Osteoblast (primary cell): Measurements from ENCODE around the gene FARP1. TPM values are rescaled to one million over a fixed set of nuclear protein-coding genes. Genes with fewer than 3 reads are reported as not detected.

Experiments used
- DNase-seq: peaks from one replicate; pipeline ENCODE4 v3.0.0; 2011; ENCODE audit warnings: low spot score, mixed read lengths; ENCODE audit not compliant: insufficient read length; ENCODE audit errors: missing footprints
- H2AFZ ChIP-seq: 2 replicates; pipeline ENCODE4 v1.6.0; 2011; ENCODE audit warnings: mild to moderate bottlenecking, low read length
- H3K27ac ChIP-seq: 2 replicates; pipeline ENCODE4 v1.5.1; 2011; ENCODE audit warnings: mild to moderate bottlenecking, low read depth, low read length, moderate library complexity
- H3K27me3 ChIP-seq: 2 replicates; pipeline ENCODE4 v1.6.0; 2012; ENCODE audit warnings: mild to moderate bottlenecking, control low read depth, inconsistent platforms, low read length, moderate library complexity; ENCODE audit not compliant: insufficient read depth
- H3K36me3 ChIP-seq: 2 replicates; pipeline ENCODE4 v1.5.1; 2011; ENCODE audit warnings: mild to moderate bottlenecking, low read length, control low read depth, moderate library complexity; ENCODE audit not compliant: insufficient read depth
- H3K4me1 ChIP-seq: 2 replicates; pipeline ENCODE4 v1.5.1; 2011; ENCODE audit warnings: mild to moderate bottlenecking, low read length, control low read depth, moderate library complexity; ENCODE audit not compliant: insufficient read depth
- H3K4me2 ChIP-seq: 2 replicates; pipeline ENCODE4 v1.6.0; 2011; ENCODE audit warnings: mild to moderate bottlenecking, low read length; ENCODE audit not compliant: insufficient read depth
- H3K4me3 ChIP-seq: fragments of 200-600 bp; sonication (generic); 3 replicates; pipeline ENCODE4 v1.5.1; 2012; ENCODE audit warnings: mild to moderate bottlenecking, low read length, inconsistent platforms; ENCODE audit not compliant: insufficient read depth
- H3K79me2 ChIP-seq: 2 replicates; pipeline ENCODE4 v1.6.0; 2012; ENCODE audit warnings: mild to moderate bottlenecking, low read length, control low read depth, inconsistent platforms; ENCODE audit not compliant: insufficient read depth
- H3K9me3 ChIP-seq: 2 replicates; pipeline ENCODE4 v1.5.1; 2011; ENCODE audit warnings: low read depth, low read length, control low read depth
- H4K20me1 ChIP-seq: 2 replicates; pipeline ENCODE4 v1.6.0; 2012; ENCODE audit warnings: mild to moderate bottlenecking, low read length, control low read depth; ENCODE audit not compliant: insufficient read depth
- CTCF ChIP-seq: IDR thresholded peaks from 2 replicates; pipeline ENCODE4 v1.5.1; 2011; ENCODE audit warnings: mild to moderate bottlenecking, low read depth, low read length, moderate library complexity; ENCODE audit errors: extremely low read depth
- total RNA-seq: library from RNA; depleted of rRNA; stranded (reverse); fragments of >200 nt; gene quantifications from 2 replicates; pipeline ENCODE4 v1.2.3, GENCODE V29; 2012

The FARP1 gene
- total RNA-seq, 1 donor, result 36.2 TPM

- Histone ChIP-seq H3K36me3 (peaks cover 24% of the 10 kb centered on the region), H3K4me3 (no peak overlapping the region), H3K4me1 (peaks cover 47% of the 10 kb centered on the region), H2AFZ (no peak overlapping the region), H3K4me2 (no peak overlapping the region), H3K9me3 (no peaks in the 10 kb centered on the region), H3K27me3 (no peaks in the 10 kb centered on the region), H4K20me1 (no peaks in the 10 kb centered on the region), H3K27ac (peak overlapping the region; percentile 90), H3K79me2 (peaks cover 67% of the 10 kb centered on the region)
- DNase-seq, result no peak
- TF ChIP-seq CTCF, result no peak
Measured at GRCh38 chr13:98213354-98213753, 70.5 kb downstream of the FARP1 start.

GRCh38 chr13:98214008-98214643, 71.2 kb downstream of the FARP1 start:
- Histone ChIP-seq H3K27ac (peak overlapping the region; percentile 90), H3K4me1 (peaks cover 43% of the 10 kb centered on the region), H3K4me2 (no peak overlapping the region), H3K9me3 (no peaks in the 10 kb centered on the region), H3K27me3 (no peaks in the 10 kb centered on the region), H3K4me3 (no peak overlapping the region), H4K20me1 (no peaks in the 10 kb centered on the region), H2AFZ (no peak overlapping the region), H3K36me3 (peaks cover 24% of the 10 kb centered on the region), H3K79me2 (peaks cover 65% of the 10 kb centered on the region)
- DNase-seq, result peak; percentile 65
- no peak for TF ChIP-seq CTCF

GRCh38 chr13:98214707-98215106, 71.8 kb downstream of the FARP1 start:
- Histone ChIP-seq H3K36me3 (peaks cover 24% of the 10 kb centered on the region), H2AFZ (no peak overlapping the region), H3K4me1 (peaks cover 43% of the 10 kb centered on the region), H3K79me2 (peaks cover 66% of the 10 kb centered on the region), H3K9me3 (no peaks in the 10 kb centered on the region), H3K27me3 (no peaks in the 10 kb centered on the region), H3K4me2 (no peak overlapping the region), H4K20me1 (no peaks in the 10 kb centered on the region), H3K4me3 (no peak overlapping the region), H3K27ac (peak overlapping the region; percentile 90)
- DNase-seq, result no peak
- no peak for TF ChIP-seq CTCF

GRCh38 chr13:98215508-98215907, 72.6 kb downstream of the FARP1 start:
- Histone ChIP-seq H3K27ac (peak overlapping the region; percentile 90), H3K4me2 (no peak overlapping the region), H3K79me2 (peaks cover 65% of the 10 kb centered on the region), H3K9me3 (no peaks in the 10 kb centered on the region), H3K4me3 (no peak overlapping the region), H3K4me1 (peaks cover 45% of the 10 kb centered on the region), H3K36me3 (peaks cover 24% of the 10 kb centered on the region), H3K27me3 (no peaks in the 10 kb centered on the region), H4K20me1 (no peaks in the 10 kb centered on the region), H2AFZ (no peak overlapping the region)
- DNase-seq, result no peak
- TF ChIP-seq CTCF, result no peak
